ENCODE measurements around the gene MKRN2. TPM values are rescaled to one million over a fixed set of nuclear protein-coding genes. Genes with fewer than 3 reads are reported as not detected.

The MKRN2 gene
- total RNA-seq, 1 donor from 2014 or later, result 25.2 TPM

DNA sequence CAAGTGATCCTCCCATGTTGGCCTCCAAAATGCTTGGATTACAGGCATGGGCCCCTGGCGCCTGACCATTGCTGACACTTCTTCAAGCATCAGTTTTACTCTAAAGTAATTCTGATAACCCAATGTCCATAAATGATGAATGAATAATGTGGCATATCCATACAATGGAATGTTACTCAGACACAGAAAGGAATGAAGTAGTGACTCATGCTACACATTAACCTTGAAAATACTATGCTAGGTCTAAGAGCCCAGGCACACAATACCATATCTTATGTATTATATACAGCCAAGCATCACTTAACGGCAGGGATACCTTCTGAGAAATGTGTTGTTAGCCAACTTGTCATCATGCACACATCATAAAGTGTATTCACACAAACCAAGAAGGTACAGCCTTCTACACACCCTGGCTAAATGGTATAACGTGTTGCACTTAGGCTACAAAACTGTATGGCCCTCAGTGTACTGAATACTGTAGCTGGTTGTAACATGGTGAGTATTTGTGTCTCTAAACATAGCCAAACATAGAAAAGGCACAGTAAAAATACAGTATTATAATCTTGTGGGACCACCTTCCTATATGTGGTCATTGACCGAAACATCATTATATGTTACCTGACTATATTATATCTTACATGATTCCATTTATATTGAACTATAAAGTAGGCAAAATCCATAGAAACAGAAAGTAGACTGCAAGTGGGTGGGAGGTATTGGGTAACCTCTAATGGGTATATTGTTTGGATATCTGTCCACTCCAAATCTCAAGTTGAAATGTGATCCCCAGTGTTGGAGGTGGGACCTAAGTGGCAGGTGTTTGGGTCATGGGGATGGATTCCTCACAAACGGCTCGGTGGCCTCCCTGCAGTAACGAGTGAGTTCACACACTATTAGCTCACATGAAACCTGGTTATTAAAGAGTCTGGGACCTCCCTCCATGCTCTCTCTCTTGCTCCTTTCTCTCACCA is 31.4 kb downstream of the MKRN2 start:
- DNase-seq (ENCODE audit: low spot score in 2 of 2), result no peak
- intact Hi-C loops (cut with DNase I), result no loop called here
- peaks cover 82 to 90% of the 10 kb centered on the region in 2 donors for H3K36me3 ChIP-seq

DNA sequence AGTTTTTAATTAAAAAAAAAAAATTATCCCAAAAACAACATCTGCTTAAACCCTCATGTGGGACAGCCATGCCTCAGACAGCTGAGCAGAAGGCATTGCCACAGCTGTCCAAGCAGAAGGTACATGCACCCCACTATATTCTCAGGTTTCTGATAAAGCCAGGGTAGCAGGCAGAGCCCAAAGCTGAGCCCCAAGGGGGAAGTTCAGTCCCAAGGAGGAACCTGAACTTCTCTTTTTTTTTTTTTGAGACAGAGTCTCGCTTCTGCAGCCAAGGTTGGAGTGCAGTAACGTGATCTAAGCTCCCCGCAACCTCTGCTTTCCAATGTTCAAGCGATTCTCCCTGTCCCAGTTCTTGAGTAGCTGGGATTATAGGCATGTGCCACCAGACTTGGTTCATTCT is 33.2 kb downstream of the MKRN2 start:
- Histone ChIP-seq H3K36me3 (peaks cover 74 to 90% of the 10 kb centered on the region in 2 donors), H3K27me3 (no peaks in the 10 kb centered on the region), H3K4me3 (no peak overlapping the region), H3K27ac (no peak overlapping the region), H3K9me3 (no peaks in the 10 kb centered on the region), H3K4me1 (no peaks in the 10 kb centered on the region)
- TF ChIP-seq CTCF (IDR thresholded peaks at IDR 0.05), result no peak
- intact Hi-C loops (cut with DNase I), result no loop called here
- no peak for DNase-seq (ENCODE audit: low spot score in 2 of 2)

More for the DNA sequence above, 31.4 kb downstream of the MKRN2 start:
- peak overlapping the region in 1 of 2 donors; percentile 16 for H3K27ac ChIP-seq
- no peaks in the 10 kb centered on the region for H3K4me1 ChIP-seq
- H3K4me3 ChIP-seq, result no peak overlapping the region
- TF ChIP-seq CTCF (IDR thresholded peaks at IDR 0.05), result no peak
- H3K9me3 ChIP-seq, result no peaks in the 10 kb centered on the region
- H3K27me3 ChIP-seq, result no peaks in the 10 kb centered on the region

DNA sequence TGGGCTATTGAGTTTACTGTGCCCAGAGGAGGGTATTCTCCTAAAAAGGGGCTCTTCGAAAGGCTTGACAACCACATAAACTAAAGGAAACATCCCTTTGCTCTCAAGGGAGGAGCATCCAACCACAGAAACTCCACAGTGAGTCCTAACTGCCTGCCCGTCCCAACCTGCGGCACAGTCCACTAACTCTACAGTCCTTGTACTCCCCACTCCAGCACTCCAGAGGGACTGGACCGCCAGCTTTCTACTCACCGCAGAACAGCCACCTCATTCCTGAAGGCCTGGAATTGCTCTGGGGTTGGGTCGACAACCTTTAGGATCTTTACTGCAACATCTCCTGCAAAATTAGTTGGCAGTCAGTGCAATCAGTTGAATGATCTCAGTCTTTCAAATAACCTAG is 34.6 kb downstream of the MKRN2 start:
- H3K27me3 ChIP-seq, result no peaks in the 10 kb centered on the region
- H3K4me3 ChIP-seq, result no peak overlapping the region
- peaks cover 75 to 90% of the 10 kb centered on the region in 2 donors for H3K36me3 ChIP-seq
- no peak for TF ChIP-seq CTCF (IDR thresholded peaks at IDR 0.05)
- DNase-seq (ENCODE audit: low spot score in 2 of 2), result no peak
- no peak overlapping the region for H3K27ac ChIP-seq
- intact Hi-C loops (cut with DNase I), result no loop called here
- no peaks in the 10 kb centered on the region for H3K4me1 ChIP-seq
- no peaks in the 10 kb centered on the region for H3K9me3 ChIP-seq

DNA sequence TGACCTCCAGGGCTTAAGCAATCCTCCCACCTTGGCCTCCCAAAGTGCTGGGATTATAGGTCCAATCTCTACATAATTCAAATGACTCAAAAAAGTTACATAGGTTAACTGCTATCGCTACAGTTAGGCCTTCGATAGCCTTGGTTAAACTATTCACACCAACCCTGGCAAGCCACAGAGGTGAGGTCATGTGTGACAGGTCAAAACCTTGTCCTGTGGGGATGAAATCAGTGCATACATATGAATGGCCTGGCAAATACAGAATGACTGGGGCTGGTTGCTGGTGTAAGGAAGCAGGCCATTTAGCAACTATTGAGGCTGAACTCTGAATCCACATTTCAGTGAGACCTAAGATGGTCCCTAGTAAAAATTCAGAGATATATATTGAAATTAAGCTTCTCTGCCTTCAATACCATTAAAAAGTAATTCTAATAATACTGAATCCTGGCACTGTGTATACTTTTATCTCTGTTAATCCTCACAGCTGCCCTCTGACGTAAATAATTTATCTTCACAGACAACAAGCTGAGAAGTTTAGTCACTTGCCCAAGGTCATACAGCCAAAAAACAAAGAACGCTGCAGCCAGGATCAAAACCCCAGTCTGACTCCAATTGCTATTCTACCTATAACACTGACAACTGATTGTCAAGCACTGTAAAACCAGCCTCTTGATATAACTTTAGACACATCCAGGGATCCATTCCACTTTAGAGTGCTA is 35.3 kb downstream of the MKRN2 start:
- Histone ChIP-seq H3K36me3 (peaks cover 76 to 90% of the 10 kb centered on the region in 2 donors), H3K27me3 (no peaks in the 10 kb centered on the region), H3K27ac (no peak overlapping the region), H3K4me3 (no peak overlapping the region), H3K9me3 (no peaks in the 10 kb centered on the region), H3K4me1 (no peaks in the 10 kb centered on the region)
- TF ChIP-seq CTCF (IDR thresholded peaks at IDR 0.05), result no peak
- DNase-seq (ENCODE audit: low spot score in 2 of 2), result no peak
- intact Hi-C loops (cut with DNase I), result no loop called here

GRCh38 chr3:12593473-12593872 is 36.6 kb downstream of the MKRN2 start:
- Histone ChIP-seq H3K36me3 (peaks cover 69 to 90% of the 10 kb centered on the region in 2 donors), H3K4me3 (no peak overlapping the region), H3K27me3 (no peaks in the 10 kb centered on the region), H3K4me1 (no peaks in the 10 kb centered on the region), H3K27ac (peak overlapping the region in 1 of 2 donors; percentile 20), H3K9me3 (no peaks in the 10 kb centered on the region)
- DNase-seq (ENCODE audit: low spot score in 2 of 2), result no peak
- no peak for TF ChIP-seq CTCF (IDR thresholded peaks at IDR 0.05)
- intact Hi-C loops (cut with DNase I), result no loop called here

Data from ascending aorta (tissue), 2 donors.